ENCODE results near the gene MTURN.

Gene MTURN

GRCh38 chr7:30178748-30179436, 44.1 kb downstream of the MTURN start:
- in situ Hi-C loops (cut with HindIII; ENCODE audit: low pct_ligation_motif_present, low sequenced_read_pairs) = no loop called here
- DNase-seq = no peak
- H3K36me3 ChIP-seq (replicated peaks) = no peaks in the 10 kb centered on the region
- H3K27ac ChIP-seq = no peak overlapping the region
- no peak overlapping the region for H3K4me3 ChIP-seq (ENCODE audit: low read depth, low read length)
- no peak for TF ChIP-seq CTCF (IDR thresholded peaks at IDR 0.05; ENCODE audit: low read depth, low read length, missing control alignments)
- no peaks in the 10 kb centered on the region for H3K27me3 ChIP-seq (replicated peaks)

- H3K4me3 ChIP-seq (ENCODE audit: low read depth, low read length) = no peak overlapping the region
- no peak overlapping the region for H3K27ac ChIP-seq
- no peak for DNase-seq
- no peak for TF ChIP-seq CTCF (IDR thresholded peaks at IDR 0.05; ENCODE audit: low read depth, low read length, missing control alignments)
- H3K36me3 ChIP-seq (replicated peaks) = no peaks in the 10 kb centered on the region
- no peaks in the 10 kb centered on the region for H3K27me3 ChIP-seq (replicated peaks)
- in situ Hi-C loops (cut with HindIII; ENCODE audit: low pct_ligation_motif_present, low sequenced_read_pairs) = no loop called here
Measured at GRCh38 chr7:30180718-30181117, 45.9 kb downstream of the MTURN start.

GRCh38 chr7:30181211-30181610, 46.4 kb downstream of the MTURN start:
- DNase-seq = no peak
- no peak for TF ChIP-seq CTCF (IDR thresholded peaks at IDR 0.05; ENCODE audit: low read depth, low read length, missing control alignments)
- in situ Hi-C loops (cut with HindIII; ENCODE audit: low pct_ligation_motif_present, low sequenced_read_pairs) = no loop called here
- Histone ChIP-seq H3K27ac (no peak overlapping the region), H3K4me3 (ENCODE audit: low read depth, low read length) (no peak overlapping the region), H3K36me3 (replicated peaks) (no peaks in the 10 kb centered on the region), H3K27me3 (replicated peaks) (no peaks in the 10 kb centered on the region)

- no peaks in the 10 kb centered on the region for H3K27me3 ChIP-seq (replicated peaks)
- no peak overlapping the region for H3K4me3 ChIP-seq (ENCODE audit: low read depth, low read length)
- no peak overlapping the region for H3K27ac ChIP-seq
- no peak for DNase-seq
- TF ChIP-seq CTCF (IDR thresholded peaks at IDR 0.05; ENCODE audit: low read depth, low read length, missing control alignments) = no peak
- H3K36me3 ChIP-seq (replicated peaks) = no peaks in the 10 kb centered on the region
- in situ Hi-C loops (cut with HindIII; ENCODE audit: low pct_ligation_motif_present, low sequenced_read_pairs) = no loop called here
Measured at GRCh38 chr7:30181736-30182522, 47.1 kb downstream of the MTURN start.

GRCh38 chr7:30182814-30183213, 48.0 kb downstream of the MTURN start:
- no peak for DNase-seq
- in situ Hi-C loops (cut with HindIII; ENCODE audit: low pct_ligation_motif_present, low sequenced_read_pairs) = no loop called here
- no peaks in the 10 kb centered on the region for H3K27me3 ChIP-seq (replicated peaks)
- no peak overlapping the region for H3K4me3 ChIP-seq (ENCODE audit: low read depth, low read length)
- TF ChIP-seq CTCF (IDR thresholded peaks at IDR 0.05; ENCODE audit: low read depth, low read length, missing control alignments) = no peak
- H3K27ac ChIP-seq = no peak overlapping the region
- H3K36me3 ChIP-seq (replicated peaks) = no peaks in the 10 kb centered on the region
